C4-2B (cell line): ENCODE data around the gene SEPTIN12.
A peak's percentile ranks its signal among the peaks of the same experiment; 100 is the strongest.

Experiments
- H3K27ac ChIP-seq: fragments of 450-650 bp; 2 replicates; pipeline ENCODE4 v1.5.1; 2017
- ZFX ChIP-seq: fragments of 450-650 bp; IDR thresholded peaks from 2 replicates; pipeline ENCODE4 v1.6.1; 2017
- TF ChIP-seq, protein P1 (sequence below): fragments of 450-650 bp; conservative IDR thresholded peaks from 2 replicates; pipeline ENCODE4 v1.5.1; 2017; ENCODE audit warnings: mild to moderate bottlenecking

Gene SEPTIN12

DNA sequence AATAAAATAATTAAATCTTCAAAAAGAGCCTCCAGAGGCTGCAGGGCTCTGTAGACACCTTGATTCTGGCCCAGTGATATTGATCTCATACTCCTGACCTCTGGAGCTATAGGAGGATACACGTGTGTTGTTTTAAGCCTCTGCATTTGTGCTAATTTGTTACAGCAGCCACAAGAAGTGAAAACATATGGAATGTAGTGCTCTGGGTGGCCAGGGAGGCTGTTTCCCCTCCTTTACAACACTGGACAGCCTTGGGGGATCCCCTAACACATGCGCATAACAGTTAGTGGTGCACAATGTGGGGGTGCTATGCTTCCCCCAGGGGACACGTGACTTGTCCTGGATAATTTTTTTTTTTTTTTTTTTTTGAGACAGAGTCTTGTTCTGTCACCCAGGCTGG is 16.5 kb downstream of the SEPTIN12 start:
- H3K27ac ChIP-seq: no peak overlapping the region
- TF ChIP-seq, protein P1, sequence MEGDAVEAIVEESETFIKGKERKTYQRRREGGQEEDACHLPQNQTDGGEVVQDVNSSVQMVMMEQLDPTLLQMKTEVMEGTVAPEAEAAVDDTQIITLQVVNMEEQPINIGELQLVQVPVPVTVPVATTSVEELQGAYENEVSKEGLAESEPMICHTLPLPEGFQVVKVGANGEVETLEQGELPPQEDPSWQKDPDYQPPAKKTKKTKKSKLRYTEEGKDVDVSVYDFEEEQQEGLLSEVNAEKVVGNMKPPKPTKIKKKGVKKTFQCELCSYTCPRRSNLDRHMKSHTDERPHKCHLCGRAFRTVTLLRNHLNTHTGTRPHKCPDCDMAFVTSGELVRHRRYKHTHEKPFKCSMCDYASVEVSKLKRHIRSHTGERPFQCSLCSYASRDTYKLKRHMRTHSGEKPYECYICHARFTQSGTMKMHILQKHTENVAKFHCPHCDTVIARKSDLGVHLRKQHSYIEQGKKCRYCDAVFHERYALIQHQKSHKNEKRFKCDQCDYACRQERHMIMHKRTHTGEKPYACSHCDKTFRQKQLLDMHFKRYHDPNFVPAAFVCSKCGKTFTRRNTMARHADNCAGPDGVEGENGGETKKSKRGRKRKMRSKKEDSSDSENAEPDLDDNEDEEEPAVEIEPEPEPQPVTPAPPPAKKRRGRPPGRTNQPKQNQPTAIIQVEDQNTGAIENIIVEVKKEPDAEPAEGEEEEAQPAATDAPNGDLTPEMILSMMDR: no peak
- no peak for TF ChIP-seq ZFX

GRCh38 chr16:4769306-4769638 is 18.9 kb downstream of the SEPTIN12 start:
- TF ChIP-seq, protein P1: no peak
- TF ChIP-seq ZFX: no peak
- peak overlapping the region; percentile 74 for H3K27ac ChIP-seq

DNA sequence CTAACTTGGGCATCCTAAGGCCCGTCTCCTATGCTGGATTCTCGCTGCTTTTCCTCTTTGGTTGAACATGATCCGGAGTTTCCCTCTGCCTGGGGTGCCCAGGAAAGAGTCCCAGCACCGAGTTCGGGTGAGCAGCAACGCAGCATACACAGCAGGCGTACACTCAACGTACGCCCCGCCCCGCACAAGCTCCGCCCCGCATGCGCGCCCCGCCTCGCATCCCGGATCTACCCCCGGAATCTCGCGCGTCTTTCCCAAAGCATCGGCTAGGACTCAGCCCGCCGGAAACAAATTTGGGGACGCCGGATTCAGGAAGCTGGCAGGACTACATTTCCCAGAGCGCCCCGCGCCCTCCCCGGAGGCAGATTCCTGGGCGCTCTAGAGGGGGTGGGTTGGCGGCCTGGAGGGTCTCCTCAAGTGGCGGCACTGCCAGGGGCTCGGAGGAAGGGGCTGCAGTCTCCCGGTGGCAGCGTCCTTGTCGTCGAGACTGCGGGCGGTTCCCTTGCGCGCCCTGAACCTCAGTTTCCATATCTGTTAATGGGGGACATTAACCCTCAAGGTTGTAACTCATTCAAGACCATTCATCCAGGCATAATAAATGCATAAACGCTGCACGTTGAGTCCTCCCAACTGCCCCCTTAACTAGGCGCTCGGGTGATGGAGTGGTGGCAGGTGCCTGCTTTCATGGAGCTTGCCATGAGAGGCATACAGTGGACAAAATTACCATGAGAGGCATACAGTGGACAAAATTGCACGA is 19.4 kb downstream of the SEPTIN12 start:
- H3K27ac ChIP-seq: peak overlapping the region; percentile 74
- TF ChIP-seq, protein P1: no peak
- no peak for TF ChIP-seq ZFX

GRCh38 chr16:4767872-4768548 is 20.1 kb downstream of the SEPTIN12 start:
- no peak for TF ChIP-seq ZFX
- peak overlapping the region; percentile 74 for H3K27ac ChIP-seq

- TF ChIP-seq ZFX: peak; percentile 92; the same call in 1 of the 2 replicates
- TF ChIP-seq, protein P1: no peak
- peak within 1 kb of the TSS; percentile 91 for H3K27ac ChIP-seq
These were observed 21.1 kb downstream of the SEPTIN12 start, which contains the start of gene ZNF500 for GRCh38 chr16:4766875-4767628. Gene ZNF500 (minus strand): TSS chr16:4767162. CDS start chr16:4765978, 1,184 bp downstream.

GRCh38 chr16:4765511-4766474 is 22.4 kb downstream of the SEPTIN12 start:
- no peak for TF ChIP-seq ZFX
- TF ChIP-seq, protein P1: no peak
- peak overlapping the region; percentile 91 for H3K27ac ChIP-seq

DNA sequence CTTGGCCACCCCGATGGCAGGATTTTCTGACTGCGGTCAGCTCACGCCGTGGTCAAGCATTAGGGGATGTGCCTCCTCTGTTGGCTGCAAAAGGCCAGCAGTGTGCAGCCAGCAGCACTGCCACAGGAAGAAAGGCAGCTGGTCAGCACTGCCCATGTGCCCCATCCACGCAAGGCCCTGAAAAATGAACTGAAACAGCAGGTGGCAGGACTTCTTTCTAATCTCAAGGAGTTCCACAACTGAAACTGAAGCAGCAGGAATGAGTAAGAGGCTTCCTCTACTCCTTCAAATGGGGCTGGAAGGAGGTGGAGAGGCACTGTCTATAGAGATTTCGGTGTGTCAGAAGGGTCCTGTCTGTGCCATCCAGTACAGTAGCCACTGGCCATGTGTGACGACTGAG is 24.4 kb downstream of the SEPTIN12 start:
- no peak overlapping the region for H3K27ac ChIP-seq
- TF ChIP-seq, protein P1: no peak
- no peak for TF ChIP-seq ZFX
